DMS 273 (cell line): ENCODE results near the gene DTNB.

ENCODE experiments used
- DNase-seq: peaks from one replicate; lab custom pipeline; 2025; ENCODE audit not compliant: unreplicated experiment; lab: John Stamatoyannopoulos, UW

DTNB gene

DNA sequence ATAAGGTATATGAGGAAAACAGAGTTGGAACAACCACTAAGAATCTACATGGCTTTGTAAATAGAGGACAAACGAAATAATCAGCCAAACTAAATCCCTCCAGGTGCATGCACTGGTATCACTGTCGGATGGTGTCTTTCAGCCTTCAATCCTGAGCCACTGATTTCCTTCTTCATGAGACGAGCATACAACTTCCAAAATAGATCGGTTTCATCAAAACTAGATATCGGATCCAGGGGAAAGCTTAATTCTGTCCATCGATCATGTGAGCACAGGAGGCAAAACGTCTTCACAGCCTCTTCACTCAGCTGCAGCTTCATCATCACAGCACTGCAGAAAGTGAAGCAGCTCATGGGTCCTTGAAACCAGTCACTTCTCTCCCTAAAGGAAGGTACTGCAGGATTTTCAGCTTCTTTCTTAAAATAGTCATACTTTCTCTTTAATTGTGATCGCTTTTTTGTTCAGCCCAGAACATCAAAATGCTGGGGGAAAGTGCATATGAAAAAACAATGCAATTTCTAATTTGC is 80.5 kb downstream of the DTNB start:
- DNase-seq: no peak

DNA sequence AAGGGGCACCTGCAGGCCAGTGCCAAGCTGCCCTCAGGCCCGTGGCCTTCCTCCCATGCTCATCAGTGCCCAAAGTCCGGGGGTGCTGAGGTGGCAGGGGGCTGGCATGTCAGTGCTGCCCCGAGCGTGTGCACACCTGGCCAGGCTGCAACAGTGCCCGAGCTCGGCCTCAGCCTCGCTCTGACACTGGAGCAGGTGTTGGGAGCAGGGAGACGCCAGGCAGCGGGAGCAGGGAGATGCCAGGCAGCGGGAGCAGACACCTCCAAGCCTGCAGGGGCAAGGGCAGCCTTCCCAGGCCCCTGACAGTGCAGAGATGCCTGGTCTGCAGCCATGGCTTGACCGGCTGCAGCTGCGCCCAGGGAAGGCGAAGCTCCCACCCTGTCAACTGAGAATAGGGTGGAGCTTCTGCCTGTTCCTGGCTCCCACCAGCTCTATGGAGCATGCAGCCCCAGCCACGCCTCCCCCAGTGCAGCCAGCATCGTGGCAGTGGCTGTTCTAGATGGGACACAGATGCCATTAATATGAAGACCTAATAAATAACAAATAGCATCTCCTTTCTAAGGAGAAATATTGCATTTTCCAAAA is 82.4 kb downstream of the DTNB start:
- no peak for DNase-seq

- DNase-seq: no peak
Observed at GRCh38 chr2:25589676-25590205, 83.6 kb downstream of the DTNB start.

GRCh38 chr2:25588576-25588975 is 84.8 kb downstream of the DTNB start:
- no peak for DNase-seq

GRCh38 chr2:25587361-25587760 is 86.0 kb downstream of the DTNB start:
- DNase-seq: peak; percentile 29

DNA sequence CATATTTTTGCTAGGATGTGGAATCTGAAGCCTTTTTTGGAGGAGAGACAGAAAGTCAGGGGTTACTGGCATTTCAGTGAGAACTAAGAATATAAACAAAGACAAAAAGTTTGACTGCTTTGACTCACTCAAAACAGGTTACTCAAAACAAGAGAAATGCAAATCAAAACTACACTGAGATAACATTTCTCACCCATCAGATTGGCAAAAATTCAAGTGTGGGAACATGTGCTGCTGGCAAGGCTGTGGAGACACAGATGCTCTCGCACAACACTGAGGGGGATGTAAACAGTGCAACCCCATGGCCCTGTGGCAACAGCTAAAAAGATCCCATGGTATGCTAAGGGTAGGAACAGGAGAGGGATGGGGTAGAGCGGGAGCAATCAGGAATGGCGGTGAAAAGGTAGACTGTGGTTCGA is 86.6 kb downstream of the DTNB start:
- peak; percentile 70 for DNase-seq

GRCh38 chr2:25585189-25585588 is 88.2 kb downstream of the DTNB start:
- no peak for DNase-seq

DNA sequence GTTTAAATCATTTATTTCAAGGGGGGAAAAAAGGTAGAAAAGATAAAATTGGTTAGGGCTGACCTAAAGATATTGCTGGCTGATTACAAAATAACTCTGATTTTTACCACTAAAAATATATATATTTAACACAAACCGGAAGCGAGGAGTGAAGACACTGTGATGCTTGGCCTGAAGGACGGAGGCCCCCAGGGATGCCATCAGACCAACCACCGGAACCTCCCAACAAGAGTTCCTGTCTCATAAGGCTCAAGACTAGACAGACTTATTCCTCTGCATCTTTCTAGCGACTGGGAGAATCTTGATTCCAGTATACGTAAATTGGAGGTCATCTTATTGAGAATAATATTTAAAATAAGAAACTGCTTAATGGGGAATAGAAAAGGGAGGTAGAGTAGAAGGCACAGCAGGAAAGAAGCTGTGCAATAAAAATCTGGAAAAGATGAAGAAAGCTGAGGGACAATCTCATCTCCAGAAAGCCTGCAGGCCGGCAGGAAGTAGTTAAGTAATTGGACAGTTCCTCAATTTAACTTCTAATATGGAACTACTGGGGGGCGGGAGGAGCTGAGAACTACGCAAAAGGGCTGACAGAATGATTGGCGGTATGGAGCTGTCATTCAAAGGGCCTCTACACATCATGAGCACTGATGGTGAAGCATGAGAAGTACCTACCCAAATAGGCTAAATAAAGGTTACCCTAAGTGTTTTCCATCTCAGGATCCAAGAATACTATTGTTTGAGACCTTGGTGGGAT is 91.1 kb downstream of the DTNB start:
- DNase-seq: no peak

DNA sequence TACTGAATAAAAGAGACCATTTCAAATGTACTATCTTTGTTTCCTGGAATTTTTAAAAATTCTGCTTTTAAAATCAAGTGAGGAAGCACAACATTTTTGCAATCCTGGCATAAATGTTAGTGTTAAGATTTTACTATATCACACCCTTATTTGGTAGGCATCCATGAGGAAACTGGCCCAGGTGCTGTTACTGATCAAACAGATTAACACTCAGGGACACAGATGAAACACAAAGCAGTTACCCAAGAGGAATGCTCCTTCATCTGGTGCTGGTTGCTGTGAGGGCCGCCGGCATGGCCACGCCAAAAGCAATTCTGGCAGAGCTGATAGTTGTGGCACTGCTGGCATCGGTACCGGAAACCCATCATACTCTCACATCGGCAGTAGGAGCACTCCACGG is 96.8 kb downstream of the DTNB start:
- DNase-seq: no peak

- DNase-seq: no peak
Observed at GRCh38 chr2:25572638-25573037, 100.7 kb downstream of the DTNB start.

- no peak for DNase-seq
Observed at GRCh38 chr2:25570161-25570845, 103.1 kb downstream of the DTNB start.

GRCh38 chr2:25567406-25567805 is 106.0 kb downstream of the DTNB start:
- DNase-seq: peak; percentile 56

GRCh38 chr2:25566694-25567093 is 106.7 kb downstream of the DTNB start:
- no peak for DNase-seq

GRCh38 chr2:25566094-25566493 is 107.3 kb downstream of the DTNB start:
- DNase-seq: no peak

- DNase-seq: no peak
Observed at GRCh38 chr2:25561136-25561850, 112.1 kb downstream of the DTNB start.

- DNase-seq: no peak
Observed at GRCh38 chr2:25559148-25559547, 114.2 kb downstream of the DTNB start.

DNA sequence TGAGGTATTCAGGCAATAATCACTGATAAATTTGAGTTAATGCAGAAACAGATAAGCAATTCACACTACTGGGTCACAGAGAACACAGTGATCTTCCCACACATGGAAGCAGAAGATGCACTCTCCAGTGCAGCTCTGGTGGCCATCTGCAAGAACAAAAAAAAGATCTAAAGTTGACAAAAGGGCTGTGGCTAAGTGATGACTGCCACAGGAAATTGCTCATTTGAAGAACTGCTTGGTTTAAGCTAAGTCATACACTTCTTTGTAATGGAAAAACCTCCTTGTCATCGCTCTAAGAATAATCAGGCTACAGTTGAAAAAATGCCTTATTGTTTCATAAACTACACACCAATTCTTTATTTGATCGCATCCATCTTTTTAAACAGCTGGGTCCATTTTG is 115.1 kb downstream of the DTNB start:
- DNase-seq: no peak

GRCh38 chr2:25557179-25558036 is 116.0 kb downstream of the DTNB start:
- DNase-seq: no peak

DNA sequence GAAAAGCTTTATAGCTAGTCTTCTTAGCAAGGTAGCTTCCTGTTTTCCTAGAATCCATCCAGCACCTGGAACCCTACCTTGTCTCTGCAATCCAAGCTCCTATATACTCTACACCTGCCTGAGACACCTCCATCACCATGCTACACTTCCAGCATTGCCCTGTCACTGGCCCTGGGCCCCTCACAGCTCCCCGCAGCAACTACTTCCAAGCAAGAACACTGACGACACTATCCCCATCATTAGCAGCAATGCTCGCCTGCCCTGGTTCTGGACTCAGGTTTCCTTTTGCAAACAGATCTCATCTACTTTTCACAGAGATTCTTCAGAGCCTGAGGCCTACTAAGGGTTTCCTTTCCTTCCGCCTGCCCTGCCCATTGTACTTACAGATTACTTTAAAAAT is 121.1 kb downstream of the DTNB start:
- no peak for DNase-seq

DNA sequence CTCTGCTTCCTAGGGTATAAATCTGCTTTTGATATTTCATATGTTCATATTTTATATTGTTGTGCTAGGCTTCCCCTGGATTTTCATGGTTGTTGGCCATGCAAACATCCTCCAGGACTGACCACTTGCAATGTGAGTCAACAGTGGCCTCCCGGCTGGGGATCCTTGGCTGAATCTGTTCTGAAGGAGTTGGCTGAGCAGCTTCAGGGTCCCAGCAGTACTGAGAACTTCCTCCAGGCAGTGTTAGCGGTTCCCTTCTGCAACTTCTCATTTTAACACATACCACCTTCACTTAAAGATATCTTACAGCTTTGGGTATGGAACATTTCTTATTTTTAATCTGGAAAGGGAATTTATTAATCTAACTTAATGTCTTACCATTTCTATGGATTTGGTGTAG is 122.1 kb downstream of the DTNB start:
- DNase-seq: no peak
